Fibroblast of skin of left quadriceps (primary cell): ENCODE results near the gene CREBBP.

Experiments
- DNase-seq, 2 experiments: peaks; one replicate each; pipeline ENCODE4 v3.0.0-alpha.2; 2013; ENCODE audit warnings: low read depth in 2 of 2

Gene CREBBP

DNA sequence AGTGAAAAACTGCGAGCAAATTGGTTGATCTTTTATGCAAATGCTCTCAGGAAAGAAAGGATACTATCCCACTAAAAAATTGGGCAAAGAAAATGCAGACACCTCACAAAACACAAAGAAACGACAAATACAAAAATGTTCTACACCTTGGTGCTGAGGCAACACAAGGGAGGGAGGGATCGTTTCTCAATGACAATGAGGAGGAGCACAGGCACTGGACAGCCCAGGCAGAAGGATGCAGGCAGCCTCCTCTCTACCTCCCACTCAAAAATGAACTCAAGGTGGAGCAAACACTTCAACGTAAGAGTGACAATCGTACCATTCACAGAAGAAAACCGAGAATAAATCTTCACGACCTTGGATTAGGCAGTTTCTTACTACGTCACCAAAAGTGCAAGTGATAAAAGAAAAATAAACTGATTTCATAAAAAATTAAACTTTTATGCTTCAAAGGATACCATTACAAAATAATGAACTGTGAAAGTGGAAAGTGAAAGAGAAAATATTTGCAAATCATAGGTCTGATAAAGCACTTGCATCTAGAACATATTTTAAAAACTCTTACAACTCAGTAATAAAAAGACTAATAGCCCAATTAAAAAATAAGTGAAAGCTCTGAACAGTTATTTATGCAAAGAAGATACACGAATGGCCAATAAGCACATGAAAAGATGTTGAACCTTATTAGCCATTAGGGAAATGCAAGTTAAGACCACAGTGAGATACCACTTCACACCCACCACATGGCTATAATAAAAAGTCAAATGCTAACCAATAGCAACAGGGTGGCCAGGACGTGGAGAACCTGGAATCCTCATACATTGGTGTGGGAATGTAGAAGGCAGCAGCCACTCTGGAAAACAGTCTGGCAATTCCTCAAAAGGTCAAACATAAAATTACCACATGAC, 82.4 kb downstream of the CREBBP start:
- no peak for DNase-seq

DNA sequence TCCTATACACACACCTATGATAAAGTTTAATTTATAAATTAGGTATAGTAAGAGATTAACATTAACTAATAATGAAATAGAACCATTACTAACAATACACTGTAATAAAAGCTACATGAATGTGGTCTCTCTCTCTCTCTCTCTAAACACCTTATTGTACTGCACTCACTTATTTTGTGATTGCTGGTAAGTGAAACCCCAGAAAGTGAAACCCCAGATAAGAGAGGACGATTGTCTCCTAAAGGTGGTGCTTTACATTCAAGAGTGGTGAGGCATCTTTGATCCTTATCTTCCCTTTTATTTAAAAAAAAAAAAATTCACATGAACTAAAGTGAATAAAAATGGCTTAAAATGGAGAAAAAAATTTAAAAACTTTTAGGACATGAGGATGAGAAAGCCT, 83.0 kb downstream of the CREBBP start:
- no peak for DNase-seq

DNA sequence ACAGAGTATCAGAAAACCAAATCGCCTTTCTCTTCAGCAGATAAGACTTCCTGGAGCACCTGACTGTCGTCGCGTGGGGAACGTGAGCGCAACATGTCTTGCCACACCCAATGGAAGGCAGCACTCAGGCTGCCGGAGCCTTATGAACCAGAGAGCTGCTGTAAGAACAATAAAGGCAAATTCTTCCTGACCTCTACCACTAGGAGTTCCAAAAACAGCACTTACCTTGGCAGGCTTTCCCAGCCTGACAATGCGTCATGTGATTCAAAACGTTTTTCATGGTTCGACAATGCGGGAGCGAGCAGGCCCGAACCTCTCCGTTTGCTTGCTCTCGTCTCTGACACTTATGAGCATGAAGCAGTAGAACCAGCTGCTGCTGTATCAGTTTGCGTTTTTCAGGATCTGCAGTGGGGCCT, 87.3 kb downstream of the CREBBP start:
- DNase-seq: no peak

DNA sequence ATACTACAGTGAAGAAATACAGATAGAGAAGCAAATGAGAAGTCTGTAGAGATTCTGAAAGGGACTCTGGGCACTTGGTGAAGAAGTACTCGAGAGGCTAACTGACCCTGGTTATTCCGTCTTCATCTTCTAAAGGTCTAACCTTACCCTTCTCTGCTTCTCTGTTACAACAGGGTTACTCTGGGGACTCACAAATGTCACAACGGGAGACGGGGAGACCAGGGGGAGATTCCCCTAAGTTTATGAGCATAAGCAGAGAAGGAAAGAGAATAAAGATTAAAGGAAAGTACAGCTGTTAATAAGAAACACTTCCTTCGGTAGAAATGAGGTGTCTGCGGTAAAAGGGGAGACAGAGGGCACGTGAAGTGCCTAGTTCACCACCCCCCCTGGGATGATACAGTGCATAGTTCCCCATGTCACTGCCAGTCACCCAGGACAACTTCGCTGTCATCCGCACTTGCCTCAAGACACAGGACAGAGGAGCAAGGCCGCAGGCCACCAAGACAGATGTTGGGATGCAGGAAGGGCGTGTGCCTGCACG, 88.0 kb downstream of the CREBBP start:
- DNase-seq: no peak

DNA sequence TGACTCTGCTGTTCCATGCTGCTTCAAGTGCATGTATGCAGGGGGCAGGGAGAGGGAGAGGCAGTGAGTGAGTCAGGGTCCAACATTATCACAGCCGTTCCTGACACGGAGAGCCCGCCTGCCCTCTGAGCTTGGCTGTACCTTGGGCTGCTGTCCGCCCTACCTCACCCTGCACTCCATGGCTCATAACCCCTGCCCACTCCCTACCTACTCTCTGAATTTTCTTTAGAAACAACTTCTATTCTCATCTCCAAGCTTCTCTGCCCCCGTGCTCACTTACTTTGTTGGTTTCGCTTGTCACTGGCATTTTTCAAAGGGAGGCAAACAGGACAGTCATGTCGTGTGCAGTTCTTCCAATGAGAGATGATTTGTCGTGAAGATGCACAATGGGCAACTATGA, 88.8 kb downstream of the CREBBP start:
- no peak for DNase-seq

DNA sequence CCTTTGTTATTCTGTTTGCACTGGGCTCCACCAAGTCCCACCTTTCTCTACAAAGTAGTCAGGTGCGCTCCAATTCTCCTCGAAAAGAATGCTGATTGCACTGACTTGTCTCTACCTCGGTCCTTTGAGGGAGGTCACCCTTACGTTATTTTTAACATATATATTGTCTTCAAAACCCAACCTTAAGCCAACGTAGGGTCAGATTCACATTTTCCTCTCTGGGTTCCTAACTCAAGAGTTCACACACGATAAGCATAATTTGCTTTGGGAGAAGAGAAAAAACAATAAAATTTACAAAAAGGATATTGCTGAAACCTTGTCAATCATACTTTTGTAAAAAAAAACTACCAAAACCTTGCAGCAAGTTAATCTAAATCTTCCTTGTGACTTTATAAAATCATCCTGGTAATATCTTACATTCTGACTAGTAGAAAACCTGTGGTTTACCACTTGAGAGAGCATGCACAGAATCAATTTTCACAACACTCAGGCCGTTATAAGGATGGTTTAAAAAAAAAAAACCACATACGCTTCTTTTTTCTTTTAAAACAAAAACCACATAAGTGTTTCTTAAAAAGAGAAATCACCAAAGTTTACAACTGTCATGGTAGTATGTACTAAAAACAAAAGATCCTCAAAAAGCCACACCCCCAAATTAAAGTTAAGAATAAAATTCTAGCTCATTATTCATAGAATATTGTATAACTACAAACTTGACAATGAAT, 91.0 kb downstream of the CREBBP start:
- no peak for DNase-seq

DNA sequence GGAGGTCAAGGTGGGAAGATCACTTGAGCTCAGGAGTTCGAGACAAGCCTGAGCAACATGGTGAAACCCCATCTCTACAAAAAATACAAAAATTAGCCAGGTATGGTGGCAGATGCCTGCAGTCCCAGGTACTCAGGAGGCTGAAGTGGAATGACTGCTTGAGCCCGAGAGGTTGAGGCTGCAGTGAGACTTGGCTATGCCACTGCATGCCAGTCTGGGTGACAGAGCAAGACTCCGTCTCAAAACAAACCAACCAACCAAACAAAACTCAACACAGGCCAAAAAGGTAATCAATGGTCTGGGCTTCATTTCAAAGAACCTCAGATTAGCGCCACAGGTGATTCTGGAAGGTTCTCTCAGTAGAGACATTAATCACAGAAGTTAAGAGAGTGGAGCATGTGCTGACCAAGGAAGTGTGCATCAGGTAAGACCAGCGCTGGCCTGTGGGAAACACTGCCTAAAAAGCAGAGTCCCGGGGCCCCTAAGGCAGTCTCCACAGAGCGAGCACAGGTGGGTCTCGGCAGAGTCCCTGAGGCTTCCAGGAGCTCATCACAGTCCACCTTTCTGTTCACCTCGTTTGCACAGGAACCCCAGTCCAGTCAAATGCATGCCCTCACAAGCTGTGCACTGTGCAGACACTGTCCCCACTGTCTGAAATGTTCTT, 91.7 kb downstream of the CREBBP start:
- DNase-seq: no peak

DNA sequence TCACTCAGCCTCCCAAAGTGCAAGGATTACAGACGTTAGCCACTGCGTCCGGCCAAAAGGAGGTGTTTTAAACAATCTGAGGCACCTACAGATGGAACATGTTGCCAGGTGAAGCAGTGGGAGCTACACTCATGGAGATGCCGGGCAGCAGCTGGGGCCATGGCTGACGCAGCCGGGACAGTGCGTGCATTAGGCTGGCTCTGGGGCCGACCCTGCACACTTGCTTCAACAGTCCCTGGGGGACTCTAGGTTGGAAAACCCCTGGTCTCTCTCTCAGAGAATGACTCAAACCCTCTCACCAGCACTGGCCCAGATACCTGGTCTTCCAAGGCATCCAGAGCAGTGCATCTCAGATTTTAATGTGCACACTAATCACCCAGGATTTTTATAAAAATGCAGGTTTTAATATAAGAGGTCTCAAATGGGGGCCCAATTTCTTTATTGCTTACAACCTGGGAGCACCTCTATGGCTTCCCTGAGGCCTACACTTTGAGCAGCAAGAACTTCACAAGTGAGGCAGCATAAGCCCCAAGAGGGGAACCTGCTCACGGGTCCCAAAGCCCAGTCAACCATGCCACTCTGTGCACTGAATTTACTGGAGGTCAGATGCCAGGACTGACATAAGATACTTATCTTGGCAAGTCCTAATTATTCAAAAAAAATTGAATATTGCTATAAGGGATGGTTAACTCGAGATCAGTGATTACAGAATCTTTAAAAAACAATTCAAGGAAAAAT, 92.4 kb downstream of the CREBBP start:
- DNase-seq: no peak

DNA sequence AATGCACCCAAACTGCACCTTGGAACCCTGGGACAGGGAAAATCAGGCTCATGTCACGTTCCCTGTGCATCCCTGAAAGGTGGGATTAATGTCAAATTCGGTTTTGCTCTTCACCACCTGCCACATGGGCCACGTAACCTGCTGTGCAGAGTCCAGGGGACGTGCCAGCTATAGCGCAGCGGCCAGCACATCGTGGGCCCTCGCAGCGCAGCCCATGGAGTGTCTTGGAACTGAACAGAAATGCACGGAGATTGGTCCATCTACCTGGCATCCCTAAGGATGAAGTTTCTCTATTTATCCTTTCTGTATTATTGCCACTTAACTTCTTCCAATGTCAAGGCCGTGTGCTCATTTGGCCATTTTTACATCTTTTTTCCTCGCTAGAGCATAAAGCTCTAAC, 95.1 kb downstream of the CREBBP start:
- DNase-seq: no peak

DNA sequence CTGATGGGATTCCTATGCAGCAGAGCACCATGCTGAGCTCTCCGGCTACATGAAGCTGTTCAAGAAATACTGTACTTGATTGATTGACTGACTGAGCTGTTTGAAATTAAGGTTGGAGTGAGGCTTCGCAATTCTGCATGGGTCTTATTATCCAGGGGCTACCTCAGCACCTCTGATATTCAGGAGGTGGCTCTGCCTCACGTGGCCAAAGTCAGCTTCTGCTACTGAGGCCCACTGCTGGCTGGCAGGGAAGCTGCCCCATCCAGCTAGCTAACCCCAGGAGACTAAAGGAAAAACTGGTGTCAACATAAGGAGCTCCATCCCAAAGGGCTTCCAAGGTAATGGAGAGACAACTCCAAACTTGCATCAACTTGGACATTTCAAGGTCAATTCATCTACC, 97.0 kb downstream of the CREBBP start:
- no peak for DNase-seq

DNA sequence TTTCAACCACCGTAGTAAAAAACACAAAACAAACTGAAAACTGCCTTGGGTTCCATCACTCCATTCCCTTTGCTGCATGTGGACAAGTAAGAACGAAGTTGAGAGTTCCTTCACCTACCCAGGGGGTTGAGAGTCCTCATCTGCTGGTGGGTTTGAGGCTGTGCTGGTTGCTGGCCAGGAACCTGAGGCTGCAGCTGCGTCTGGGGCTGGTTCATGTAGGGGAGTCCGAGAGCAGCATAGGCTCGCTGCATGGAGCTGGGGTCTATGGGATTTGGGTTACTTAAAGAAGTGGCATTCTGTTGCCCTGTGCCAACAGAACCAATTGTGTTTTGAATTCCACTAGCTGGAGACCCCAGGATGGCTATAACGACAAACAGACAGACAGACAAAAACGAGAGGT, 97.9 kb downstream of the CREBBP start:
- no peak for DNase-seq

DNA sequence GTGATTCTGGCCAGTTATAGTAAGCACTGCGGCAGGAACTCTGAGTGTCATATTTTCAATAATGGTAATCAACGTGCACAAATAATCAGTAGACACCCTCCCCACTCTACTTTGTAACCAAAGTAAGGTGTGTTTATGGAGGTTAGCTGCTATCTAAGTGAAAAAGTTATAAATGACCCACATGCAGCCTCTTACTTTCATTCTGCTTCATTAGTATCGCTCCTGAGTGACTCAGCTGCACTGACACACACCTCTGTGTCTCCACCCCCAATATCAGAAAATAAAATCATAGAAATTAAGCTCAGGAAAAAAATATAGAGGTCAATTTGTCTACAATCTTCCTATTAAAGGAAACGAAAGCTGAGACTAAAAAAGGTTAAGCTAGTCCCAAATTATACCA, 99.1 kb downstream of the CREBBP start:
- DNase-seq: no peak

DNA sequence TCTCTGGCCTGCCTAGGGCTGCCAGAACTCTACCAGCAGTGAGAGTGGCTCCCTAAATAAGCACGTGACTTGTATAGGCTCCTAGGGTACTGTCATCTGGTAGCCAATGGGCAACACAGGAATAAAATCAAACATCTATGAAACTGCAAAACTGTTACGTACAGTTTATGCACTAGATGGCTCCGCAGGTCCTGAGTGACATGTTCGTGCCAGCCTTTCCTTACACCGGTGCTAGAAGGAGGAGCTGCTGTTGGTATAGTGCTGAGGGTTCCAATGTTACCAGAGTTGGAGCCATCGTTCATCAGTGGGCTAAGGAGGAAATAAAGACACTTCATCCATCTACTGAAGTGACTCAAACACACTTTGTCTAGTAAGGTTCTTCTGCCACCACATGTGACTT, 99.9 kb downstream of the CREBBP start:
- DNase-seq: no peak

DNA sequence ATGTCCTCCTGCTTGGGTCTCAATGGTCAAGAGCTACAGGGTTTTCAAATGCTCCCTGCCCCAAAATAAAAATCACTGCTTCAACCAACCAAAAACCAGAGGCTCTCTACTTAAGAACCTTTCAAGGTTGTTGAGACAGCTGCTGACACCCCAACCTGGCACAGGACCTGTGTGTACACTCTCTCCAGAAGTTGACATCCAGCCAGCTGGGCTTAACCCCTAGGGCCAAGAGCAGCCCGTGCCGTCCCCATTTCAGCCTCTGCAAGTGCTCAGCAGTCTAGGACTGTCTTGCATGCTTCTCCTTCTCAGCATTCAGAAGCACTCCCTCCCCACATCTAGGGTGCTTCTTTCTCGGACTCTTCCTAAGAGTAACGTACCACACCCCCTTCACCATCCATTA, 104.2 kb downstream of the CREBBP start:
- DNase-seq: no peak

DNA sequence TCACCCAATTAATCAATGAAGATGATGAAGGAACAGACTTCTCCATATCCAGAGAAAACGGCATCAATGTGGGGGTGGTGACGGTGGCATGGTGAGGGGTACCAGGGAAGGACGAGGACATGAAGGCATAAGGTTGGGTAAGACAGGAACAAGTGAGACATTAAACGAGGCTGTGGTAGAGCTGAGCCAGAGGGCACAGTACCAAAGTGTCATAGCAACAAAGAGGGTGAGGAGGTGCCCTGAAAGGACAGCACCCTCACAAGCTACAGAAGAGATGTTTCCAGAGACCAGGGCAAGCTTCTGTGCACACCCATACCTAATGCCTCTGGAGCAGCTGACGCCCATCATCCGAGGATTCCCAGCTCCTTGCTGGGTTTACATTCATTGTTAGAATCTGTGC, 105.7 kb downstream of the CREBBP start:
- no peak for DNase-seq

DNA sequence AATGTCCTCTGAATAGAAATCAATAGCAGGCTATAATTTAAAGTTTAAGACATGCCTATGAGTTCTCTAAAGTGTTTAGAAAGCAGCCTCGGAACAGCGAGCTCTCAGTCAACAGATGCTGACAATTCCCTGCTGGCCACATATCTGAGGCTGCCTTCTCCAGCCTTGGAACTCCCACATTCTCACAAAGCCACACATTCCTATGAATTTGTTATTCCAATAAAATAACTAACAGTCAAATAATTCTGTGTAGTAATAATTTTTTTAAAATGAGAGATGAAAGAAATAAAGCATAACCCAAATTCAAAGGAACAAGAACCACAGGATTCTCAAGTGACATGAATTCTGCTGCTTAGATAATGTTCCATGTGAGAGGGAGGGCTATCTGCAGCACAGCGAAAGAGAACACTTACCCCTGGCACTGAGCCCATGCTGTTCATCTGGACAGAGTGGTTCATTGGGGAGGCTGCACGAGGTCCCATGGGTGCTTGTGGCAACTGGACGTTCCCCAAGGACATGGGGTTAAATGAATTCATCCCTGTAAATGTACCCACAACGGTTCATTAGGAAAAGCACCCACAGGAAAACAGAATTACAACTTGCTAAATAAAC, 106.3 kb downstream of the CREBBP start:
- peak; percentile 15 to 20 for DNase-seq

DNA sequence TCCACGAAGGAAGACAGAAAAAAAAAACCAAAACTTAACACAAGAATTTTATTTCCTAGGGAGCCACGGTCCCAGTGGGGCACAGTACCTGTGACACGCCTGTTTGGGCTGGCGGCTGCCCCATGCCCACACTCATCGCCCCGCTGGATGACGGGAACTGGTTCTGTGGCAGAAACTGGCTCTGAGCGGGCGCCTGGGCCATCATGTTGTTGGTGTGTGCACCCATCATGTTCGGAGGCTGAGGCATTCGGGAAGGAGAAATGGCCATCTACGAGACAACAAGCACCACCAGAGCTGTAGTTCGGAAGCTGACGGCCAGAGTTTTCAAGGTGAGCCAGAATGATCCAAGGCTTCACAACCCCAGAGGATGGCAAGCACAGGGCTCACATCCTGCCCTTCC, 106.8 kb downstream of the CREBBP start:
- DNase-seq: no peak

DNA sequence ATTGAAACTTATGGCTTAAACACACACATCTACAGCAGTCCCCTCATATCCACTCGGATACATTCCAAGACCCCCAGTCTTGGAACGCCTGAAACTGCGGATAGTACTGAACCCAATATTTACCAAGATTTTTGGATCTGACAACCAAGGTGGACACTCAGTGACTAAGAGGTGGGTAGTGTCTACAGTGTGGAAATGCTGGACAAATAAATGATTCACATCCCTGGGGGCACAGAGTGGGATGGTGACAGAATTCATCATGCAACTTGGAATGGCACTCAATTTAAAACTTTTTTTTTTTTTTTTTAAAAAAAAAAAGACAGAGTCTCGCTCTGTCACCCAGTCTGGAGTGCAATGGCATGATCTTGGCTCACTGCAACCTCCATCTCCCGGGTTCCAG, 109.0 kb downstream of the CREBBP start:
- DNase-seq: no peak

DNA sequence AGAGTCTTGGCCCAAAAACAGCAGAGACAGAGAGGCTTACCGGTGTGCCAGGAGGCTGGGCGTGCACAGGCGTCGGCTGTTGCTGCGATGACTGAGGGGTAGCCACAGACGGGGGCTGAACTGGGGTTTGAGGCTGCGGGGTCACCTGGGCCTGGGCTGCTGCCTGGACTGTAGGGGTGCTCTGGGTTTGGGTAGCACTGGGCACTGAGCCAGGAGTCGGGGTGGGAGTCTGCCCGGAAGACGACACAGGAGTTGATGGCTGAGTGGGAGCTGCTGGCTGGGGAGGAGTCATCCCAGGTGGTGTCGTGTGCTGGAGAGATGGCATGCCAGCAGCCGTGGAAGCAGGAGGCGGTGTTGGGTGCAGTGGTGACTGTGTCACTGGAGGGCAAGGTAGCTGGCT, 110.0 kb downstream of the CREBBP start:
- DNase-seq: no peak

DNA sequence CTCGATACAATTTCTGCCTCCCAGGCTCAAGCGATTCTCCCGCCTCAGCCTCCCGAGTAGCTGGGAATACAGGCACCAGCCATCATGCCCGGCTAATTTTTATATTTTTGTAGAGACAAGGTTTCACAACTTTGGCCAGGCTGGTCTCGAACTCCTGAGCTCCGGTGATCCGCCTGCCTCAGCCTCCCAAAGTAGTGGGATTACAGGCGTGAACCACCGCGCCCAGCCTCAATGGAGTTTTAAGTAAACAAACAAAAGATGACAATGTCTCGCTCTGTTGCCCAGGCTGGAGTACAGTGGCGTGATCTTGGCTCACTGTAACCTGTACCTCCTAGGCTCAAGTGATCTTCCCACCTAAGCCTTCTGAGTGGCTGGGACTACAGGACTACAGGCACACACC, 110.6 kb downstream of the CREBBP start:
- no peak for DNase-seq

DNA sequence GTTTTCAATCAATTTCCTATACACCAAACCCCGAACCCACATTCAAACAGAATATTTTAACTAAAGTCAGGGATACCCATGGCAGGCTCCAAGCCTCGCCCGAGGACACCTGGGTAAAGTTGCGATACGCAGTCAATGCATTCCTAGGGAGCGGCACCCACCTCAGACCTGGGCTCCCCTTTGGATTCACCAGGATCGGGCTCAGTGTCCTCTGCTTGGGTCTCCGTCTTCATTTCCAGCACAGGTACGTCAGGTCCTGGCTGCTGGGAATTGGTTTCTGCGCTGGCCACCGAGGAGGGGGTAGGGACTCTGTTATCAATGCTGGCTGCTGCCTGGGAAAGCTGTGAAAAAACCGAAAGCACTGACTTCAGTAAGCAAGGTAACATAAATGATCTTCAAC, 111.5 kb downstream of the CREBBP start:
- DNase-seq: no peak
